Measurements from ENCODE around the gene EPG5.

Gene EPG5

DNA sequence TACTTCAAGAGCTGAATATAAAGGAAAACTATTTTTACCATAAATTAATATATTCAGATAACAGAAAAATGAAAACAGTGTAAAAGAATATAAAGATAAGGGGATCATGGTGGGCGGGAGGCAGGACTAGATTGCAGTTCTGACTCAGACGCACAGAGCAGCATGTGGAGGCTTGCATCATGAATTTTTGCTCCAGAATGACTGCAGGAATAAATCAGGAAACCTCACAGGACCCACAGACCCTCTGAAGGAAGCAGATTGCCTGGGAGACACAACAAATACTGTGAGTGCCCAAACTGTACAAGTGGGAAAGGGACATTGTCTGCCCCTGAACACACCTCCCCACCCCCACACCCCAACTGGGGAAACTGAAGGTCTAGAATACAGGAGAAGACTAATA lies 160.9 kb downstream of the EPG5 start:
- TF ChIP-seq ESRRG (CRISPR knock-in tag; IDR thresholded peaks at IDR 0.05) = no peak
- TF ChIP-seq ARNTL (CRISPR knock-in tag; IDR thresholded peaks at IDR 0.05; ENCODE audit: borderline replicate concordance, low read depth) = no peak
- no peak for TF ChIP-seq PPARA (CRISPR knock-in tag; IDR thresholded peaks at IDR 0.05; ENCODE audit: borderline replicate concordance)
- no peak for ATAC-seq

DNA sequence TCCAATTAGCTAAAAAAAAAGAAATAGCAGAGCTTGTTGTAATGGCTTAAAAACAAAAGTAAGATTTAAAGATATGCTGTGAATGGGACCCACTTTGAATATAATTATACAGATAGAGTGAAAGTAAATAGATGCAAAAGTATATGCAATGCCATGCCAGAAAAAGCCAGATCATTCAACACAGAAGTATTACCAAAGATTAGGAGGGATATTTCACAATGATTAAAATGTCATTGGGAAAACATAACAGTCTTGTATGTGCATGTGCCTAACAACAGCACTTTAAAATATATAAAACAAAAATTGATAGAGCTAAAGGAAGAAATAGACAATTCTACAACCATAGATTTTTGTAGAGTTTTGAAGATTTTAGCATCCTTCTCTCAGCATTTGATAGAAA lies 161.6 kb downstream of the EPG5 start:
- TF ChIP-seq ZNF565 (CRISPR knock-in tag; conservative IDR thresholded peaks at IDR 0.05; ENCODE audit: low read depth) (no peak), TCF4 (CRISPR knock-in tag; IDR thresholded peaks at IDR 0.05; ENCODE audit: borderline replicate concordance) (no peak), ISL1 (CRISPR knock-in tag; IDR thresholded peaks at IDR 0.05) (no peak), TSHZ2 (CRISPR knock-in tag; IDR thresholded peaks at IDR 0.05) (no peak), RARB (CRISPR knock-in tag; IDR thresholded peaks at IDR 0.05) (no peak), ZFP3 (CRISPR knock-in tag; IDR thresholded peaks at IDR 0.05) (no peak), GLIS3 (CRISPR knock-in tag; IDR thresholded peaks at IDR 0.05) (no peak), ARNTL (CRISPR knock-in tag; IDR thresholded peaks at IDR 0.05; ENCODE audit: borderline replicate concordance, low read depth) (no peak), CSDC2 (CRISPR knock-in tag; IDR thresholded peaks at IDR 0.05) (no peak), ESRRG (CRISPR knock-in tag; IDR thresholded peaks at IDR 0.05) (no peak), OSR1 (CRISPR knock-in tag; IDR thresholded peaks at IDR 0.05) (no peak), ZFP30 (CRISPR knock-in tag; IDR thresholded peaks at IDR 0.05) (no peak), ZNF8 (CRISPR knock-in tag; IDR thresholded peaks at IDR 0.05) (no peak), ZC3H10 (CRISPR knock-in tag; IDR thresholded peaks at IDR 0.05) (no peak), BACH2 (CRISPR knock-in tag; IDR thresholded peaks at IDR 0.05; ENCODE audit: borderline replicate concordance) (no peak), ZNF70 (CRISPR knock-in tag; IDR thresholded peaks at IDR 0.05) (no peak), SNAI2 (CRISPR knock-in tag; IDR thresholded peaks at IDR 0.05) (no peak)
- TF ChIP-seq, protein P1, sequence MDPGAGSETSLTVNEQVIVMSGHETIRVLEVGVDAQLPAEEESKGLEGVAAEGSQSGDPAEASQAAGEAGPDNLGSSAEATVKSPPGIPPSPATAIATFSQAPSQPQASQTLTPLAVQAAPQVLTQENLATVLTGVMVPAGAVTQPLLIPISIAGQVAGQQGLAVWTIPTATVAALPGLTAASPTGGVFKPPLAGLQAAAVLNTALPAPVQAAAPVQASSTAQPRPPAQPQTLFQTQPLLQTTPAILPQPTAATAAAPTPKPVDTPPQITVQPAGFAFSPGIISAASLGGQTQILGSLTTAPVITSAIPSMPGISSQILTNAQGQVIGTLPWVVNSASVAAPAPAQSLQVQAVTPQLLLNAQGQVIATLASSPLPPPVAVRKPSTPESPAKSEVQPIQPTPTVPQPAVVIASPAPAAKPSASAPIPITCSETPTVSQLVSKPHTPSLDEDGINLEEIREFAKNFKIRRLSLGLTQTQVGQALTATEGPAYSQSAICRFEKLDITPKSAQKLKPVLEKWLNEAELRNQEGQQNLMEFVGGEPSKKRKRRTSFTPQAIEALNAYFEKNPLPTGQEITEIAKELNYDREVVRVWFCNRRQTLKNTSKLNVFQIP (CRISPR knock-in tag; IDR thresholded peaks at IDR 0.05; ENCODE audit: borderline replicate concordance, low read depth) = no peak
- TF ChIP-seq, protein P2, sequence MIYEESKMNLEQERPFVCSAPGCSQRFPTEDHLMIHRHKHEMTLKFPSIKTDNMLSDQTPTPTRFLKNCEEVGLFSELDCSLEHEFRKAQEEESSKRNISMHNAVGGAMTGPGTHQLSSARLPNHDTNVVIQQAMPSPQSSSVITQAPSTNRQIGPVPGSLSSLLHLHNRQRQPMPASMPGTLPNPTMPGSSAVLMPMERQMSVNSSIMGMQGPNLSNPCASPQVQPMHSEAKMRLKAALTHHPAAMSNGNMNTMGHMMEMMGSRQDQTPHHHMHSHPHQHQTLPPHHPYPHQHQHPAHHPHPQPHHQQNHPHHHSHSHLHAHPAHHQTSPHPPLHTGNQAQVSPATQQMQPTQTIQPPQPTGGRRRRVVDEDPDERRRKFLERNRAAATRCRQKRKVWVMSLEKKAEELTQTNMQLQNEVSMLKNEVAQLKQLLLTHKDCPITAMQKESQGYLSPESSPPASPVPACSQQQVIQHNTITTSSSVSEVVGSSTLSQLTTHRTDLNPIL (CRISPR knock-in tag; IDR thresholded peaks at IDR 0.05; ENCODE audit: low read depth) = no peak
- TF ChIP-seq, protein P3, sequence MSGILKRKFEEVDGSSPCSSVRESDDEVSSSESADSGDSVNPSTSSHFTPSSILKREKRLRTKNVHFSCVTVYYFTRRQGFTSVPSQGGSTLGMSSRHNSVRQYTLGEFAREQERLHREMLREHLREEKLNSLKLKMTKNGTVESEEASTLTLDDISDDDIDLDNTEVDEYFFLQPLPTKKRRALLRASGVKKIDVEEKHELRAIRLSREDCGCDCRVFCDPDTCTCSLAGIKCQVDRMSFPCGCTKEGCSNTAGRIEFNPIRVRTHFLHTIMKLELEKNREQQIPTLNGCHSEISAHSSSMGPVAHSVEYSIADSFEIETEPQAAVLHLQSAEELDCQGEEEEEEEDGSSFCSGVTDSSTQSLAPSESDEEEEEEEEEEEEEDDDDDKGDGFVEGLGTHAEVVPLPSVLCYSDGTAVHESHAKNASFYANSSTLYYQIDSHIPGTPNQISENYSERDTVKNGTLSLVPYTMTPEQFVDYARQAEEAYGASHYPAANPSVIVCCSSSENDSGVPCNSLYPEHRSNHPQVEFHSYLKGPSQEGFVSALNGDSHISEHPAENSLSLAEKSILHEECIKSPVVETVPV (CRISPR knock-in tag; IDR thresholded peaks at IDR 0.05) = no peak
- ATAC-seq = no peak

GRCh38 chr18:45802814-45803492 lies 164.2 kb downstream of the EPG5 start:
- no peak for TF ChIP-seq ESRRG (CRISPR knock-in tag; IDR thresholded peaks at IDR 0.05)
- TF ChIP-seq RARB (CRISPR knock-in tag; IDR thresholded peaks at IDR 0.05) = no peak
- no peak for TF ChIP-seq TCF4 (CRISPR knock-in tag; IDR thresholded peaks at IDR 0.05; ENCODE audit: borderline replicate concordance)
- TF ChIP-seq BACH2 (CRISPR knock-in tag; IDR thresholded peaks at IDR 0.05; ENCODE audit: borderline replicate concordance) = no peak
- TF ChIP-seq, protein P1 (CRISPR knock-in tag; IDR thresholded peaks at IDR 0.05; ENCODE audit: borderline replicate concordance, low read depth) = no peak
- TF ChIP-seq GLIS3 (CRISPR knock-in tag; IDR thresholded peaks at IDR 0.05) = no peak
- TF ChIP-seq ZC3H10 (CRISPR knock-in tag; IDR thresholded peaks at IDR 0.05) = no peak
- peak; percentile 95 for ATAC-seq

Data from SK-N-SH treated with all-trans-retinoic acid at 6 μM for 48 hours (cell line).